Body of pancreas (tissue), 4 donors: ENCODE data around the gene NXF3.

Experiments used
- POLR2A ChIP-seq, 3 donors: fragments of 450-650 bp; IDR thresholded peaks; one replicate each; pipeline ENCODE4 v1.6.1; 2016; ENCODE audit warnings: antibody characterized with exemption in 3 of 3, mild to moderate bottlenecking in 2 of 3
- TF ChIP-seq, protein P1 (sequence below), 7 experiments: fragments of 450-650 bp in 4 of 7; fragments of 200-600 bp in 3 of 7; sonication (generic) in 3 of 7; IDR thresholded peaks; one replicate each; pipeline ENCODE4 v1.5.1; 2016 to 2019; ENCODE audit warnings: antibody characterized with exemption in 7 of 7

DNA sequence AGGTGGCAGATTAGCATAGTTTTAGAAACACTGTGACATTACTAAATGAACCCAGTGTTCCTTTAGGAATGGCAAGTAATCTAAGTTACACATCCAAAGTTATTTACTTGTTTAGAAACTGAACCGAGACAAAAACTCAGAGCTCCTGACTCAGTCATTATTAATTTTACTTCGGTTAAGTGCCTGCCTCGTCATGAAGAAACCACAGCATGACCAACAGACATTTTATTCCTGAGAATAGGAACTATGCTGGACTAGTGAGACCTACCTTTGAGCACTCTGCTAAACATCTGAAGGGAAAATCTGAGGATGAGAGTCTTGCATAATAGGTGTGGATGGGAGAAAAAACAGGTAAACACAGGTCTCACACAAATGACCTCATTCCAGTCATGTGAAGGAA is 31.5 kb downstream of the NXF3 start:
- TF ChIP-seq, protein P1, sequence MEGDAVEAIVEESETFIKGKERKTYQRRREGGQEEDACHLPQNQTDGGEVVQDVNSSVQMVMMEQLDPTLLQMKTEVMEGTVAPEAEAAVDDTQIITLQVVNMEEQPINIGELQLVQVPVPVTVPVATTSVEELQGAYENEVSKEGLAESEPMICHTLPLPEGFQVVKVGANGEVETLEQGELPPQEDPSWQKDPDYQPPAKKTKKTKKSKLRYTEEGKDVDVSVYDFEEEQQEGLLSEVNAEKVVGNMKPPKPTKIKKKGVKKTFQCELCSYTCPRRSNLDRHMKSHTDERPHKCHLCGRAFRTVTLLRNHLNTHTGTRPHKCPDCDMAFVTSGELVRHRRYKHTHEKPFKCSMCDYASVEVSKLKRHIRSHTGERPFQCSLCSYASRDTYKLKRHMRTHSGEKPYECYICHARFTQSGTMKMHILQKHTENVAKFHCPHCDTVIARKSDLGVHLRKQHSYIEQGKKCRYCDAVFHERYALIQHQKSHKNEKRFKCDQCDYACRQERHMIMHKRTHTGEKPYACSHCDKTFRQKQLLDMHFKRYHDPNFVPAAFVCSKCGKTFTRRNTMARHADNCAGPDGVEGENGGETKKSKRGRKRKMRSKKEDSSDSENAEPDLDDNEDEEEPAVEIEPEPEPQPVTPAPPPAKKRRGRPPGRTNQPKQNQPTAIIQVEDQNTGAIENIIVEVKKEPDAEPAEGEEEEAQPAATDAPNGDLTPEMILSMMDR (IDR thresholded peaks at IDR 0.05) = no peak
- TF ChIP-seq POLR2A (IDR thresholded peaks at IDR 0.05) = no peak
